GM19324 (cell line): ENCODE measurements around the gene SCUBE1.

Source experiments
- ATAC-seq: cut with Tn5 transposase; IDR thresholded peaks from one replicate; pipeline ENCODE4 v1.9.1; 2021; ENCODE audit warnings: mild to moderate bottlenecking, moderate library complexity; ENCODE audit not compliant: unreplicated experiment, low FRiP score

SCUBE1 gene

GRCh38 chr22:43186272-43187170, 156.7 kb downstream of the SCUBE1 start, which contains the start of gene TTLL12:
Gene TTLL12, minus strand, starts transcription at chr22:43187134. Its CDS starts 65 bp downstream, at chr22:43187069.
- ATAC-seq = peak; percentile 66

GRCh38 chr22:43185860-43186261, 157.3 kb downstream of the SCUBE1 start:
- no peak for ATAC-seq

- no peak for ATAC-seq
Observed at GRCh38 chr22:43183496-43184277, 159.5 kb downstream of the SCUBE1 start.

GRCh38 chr22:43182726-43183125, 160.4 kb downstream of the SCUBE1 start:
- ATAC-seq = no peak

GRCh38 chr22:43182118-43182517, 161.1 kb downstream of the SCUBE1 start:
- ATAC-seq = no peak

- no peak for ATAC-seq
Observed at GRCh38 chr22:43181321-43182076, 161.7 kb downstream of the SCUBE1 start.

DNA sequence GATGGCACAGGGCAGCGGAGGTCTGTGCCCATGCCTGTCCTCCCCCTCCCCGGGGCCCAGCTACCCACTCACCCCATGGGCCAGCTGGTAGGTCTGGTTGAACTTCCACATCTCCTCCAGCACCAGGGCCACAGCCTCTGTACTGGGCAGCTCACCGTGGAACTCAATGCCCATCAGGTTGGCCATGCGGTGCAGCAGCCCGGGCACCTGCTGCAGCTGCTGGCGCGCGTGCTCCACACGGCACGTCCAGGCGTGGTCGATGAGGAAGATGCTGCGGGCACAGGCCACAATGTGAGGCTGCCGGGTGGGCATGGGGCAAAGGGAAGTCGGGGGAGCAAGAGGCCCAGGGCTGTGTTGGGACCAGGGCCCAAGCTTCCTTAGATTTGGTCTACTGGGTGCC, 162.5 kb downstream of the SCUBE1 start:
- ATAC-seq = no peak

- no peak for ATAC-seq
Observed at GRCh38 chr22:43179911-43180195, 163.3 kb downstream of the SCUBE1 start.

GRCh38 chr22:43179146-43179910, 163.8 kb downstream of the SCUBE1 start:
- no peak for ATAC-seq

GRCh38 chr22:43177479-43177878, 165.7 kb downstream of the SCUBE1 start:
- ATAC-seq = no peak

DNA sequence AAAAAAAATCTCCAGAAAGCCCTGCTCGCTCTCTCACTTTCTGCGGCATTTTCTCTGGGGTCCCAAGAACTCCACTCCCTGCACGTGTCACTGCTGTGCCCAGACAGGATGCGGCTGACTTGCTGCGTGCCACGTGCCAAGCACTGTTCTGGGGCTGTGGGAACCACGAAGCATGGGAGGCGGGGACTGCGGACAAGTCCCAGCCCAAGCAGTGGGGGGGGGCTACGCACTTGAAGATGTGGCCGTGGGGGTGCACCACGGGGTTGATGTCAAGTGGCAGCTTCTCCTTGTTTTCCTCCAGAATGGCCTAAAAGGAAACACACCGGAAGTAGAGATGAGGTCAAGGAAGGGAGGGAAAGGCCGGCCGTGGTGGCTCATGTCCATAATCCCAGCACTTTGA, 167.1 kb downstream of the SCUBE1 start:
- ATAC-seq = no peak

- no peak for ATAC-seq
Observed at GRCh38 chr22:43174941-43175531, 168.1 kb downstream of the SCUBE1 start.

DNA sequence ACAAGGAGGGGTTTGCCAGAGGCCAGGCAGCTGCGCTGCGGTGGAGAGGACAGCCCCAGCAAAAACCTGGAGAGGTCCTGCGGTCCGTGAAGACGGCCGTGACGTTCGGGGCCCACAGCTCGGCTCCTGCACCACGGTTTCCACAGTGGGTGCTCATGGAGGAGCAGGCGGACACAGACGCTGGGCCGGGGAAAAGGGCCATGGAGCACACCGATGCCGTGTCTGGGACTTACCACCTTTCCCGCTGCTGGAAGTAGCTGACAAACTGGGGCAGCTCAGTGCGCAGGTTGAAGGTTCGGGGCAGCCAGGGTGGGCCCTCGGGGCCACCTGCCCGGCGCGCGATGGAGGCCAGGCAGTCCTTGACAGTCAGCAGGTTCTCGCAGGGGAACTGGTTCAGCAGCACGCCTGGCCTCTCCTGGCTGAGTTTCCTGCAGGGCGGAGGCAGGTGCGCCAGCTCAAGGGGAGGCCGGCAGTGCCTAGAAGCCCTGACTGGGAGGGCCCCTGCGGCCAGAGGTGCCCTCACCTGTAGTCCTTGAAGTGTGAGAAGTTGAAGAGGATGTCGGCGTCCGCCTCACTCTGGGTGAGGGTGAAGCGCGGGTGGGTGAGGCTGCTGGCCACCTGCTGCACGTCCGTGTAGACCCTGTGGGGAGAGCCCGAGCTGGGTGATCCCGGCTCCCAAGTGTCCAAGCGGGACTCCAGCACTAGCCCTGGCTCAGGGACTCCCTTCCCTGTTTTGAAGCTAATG, 169.0 kb downstream of the SCUBE1 start:
- ATAC-seq = no peak

- no peak for ATAC-seq
Observed at GRCh38 chr22:43173566-43173965, 169.6 kb downstream of the SCUBE1 start.

GRCh38 chr22:43172191-43172590, 171.0 kb downstream of the SCUBE1 start:
- ATAC-seq = no peak

DNA sequence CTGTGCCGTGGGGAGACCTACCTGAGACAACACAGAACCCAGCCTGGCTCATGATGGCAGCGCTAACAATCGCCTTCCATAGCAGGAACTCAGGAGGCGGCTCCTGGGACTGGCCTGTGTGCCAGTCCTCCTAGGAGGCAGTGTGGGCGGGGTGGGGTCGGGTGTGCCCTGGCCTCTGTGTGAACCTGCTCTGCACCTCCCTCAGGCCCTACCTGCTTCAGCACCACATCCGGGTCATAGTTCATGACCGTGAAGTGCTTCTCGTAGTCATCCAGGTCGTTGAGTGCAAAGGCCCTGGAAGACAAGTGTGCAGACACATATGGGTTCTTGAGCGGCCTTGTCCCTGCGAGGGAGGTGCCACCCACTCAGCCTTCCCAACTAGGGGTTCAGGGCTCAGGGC, 171.6 kb downstream of the SCUBE1 start:
- no peak for ATAC-seq

DNA sequence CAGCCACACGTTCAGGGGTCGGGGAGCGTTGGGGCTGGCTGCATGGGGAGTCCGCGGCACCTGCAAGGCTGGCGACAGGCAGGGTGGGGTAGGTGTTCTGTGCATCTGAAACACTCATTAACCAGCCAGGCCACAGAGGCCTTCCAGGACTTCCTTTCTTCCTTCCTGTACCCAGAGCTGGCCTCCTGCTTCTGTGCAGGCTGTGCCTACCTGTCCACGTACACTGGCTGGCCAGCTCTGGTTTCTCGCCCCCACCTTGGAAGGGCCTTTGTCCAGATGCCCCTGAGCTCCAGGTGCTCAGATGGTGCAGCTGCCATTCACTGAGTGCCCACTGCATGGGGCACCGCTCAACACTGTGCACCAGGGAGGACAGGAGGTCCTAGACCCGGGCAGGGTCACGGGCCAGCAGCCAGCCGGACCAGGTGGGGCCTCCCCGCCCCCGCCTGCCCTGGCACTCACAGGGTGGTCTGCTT, 172.1 kb downstream of the SCUBE1 start:
- ATAC-seq = no peak

DNA sequence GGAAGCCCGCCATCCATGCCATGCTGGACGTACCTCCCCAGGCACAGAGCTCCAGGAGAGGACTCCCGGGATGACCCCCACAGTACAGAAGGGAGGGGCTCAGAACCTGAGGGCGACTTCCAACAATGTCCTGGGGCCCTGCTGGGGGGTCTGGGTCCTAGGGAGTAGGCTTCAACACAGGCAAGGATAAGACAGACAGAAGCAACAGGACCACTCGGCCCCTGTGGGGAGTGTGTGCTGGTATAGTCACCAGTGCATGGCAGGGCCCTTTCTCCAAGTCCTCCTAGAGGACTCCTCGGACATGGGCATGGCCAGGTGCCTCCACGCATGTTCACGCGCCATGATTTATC, 173.1 kb downstream of the SCUBE1 start:
- no peak for ATAC-seq
